Stimulated activated CD4-positive, alpha-beta T cell treated with anti-CD3 and anti-CD28 coated beads, Interleukin-4, amount 100 ng/mL, for 1 hour (primary cell): ENCODE results near the gene HSBP1.

Experiments used
- DNase-seq: peaks from one replicate; pipeline ENCODE4 v3.0.0-alpha.2; 2020

The HSBP1 gene

GRCh38 chr16:83840060-83840617 lies 32.4 kb downstream of the HSBP1 start:
- DNase-seq = no peak

- DNase-seq = no peak
Measured at GRCh38 chr16:83842291-83842690, 34.5 kb downstream of the HSBP1 start.

DNA sequence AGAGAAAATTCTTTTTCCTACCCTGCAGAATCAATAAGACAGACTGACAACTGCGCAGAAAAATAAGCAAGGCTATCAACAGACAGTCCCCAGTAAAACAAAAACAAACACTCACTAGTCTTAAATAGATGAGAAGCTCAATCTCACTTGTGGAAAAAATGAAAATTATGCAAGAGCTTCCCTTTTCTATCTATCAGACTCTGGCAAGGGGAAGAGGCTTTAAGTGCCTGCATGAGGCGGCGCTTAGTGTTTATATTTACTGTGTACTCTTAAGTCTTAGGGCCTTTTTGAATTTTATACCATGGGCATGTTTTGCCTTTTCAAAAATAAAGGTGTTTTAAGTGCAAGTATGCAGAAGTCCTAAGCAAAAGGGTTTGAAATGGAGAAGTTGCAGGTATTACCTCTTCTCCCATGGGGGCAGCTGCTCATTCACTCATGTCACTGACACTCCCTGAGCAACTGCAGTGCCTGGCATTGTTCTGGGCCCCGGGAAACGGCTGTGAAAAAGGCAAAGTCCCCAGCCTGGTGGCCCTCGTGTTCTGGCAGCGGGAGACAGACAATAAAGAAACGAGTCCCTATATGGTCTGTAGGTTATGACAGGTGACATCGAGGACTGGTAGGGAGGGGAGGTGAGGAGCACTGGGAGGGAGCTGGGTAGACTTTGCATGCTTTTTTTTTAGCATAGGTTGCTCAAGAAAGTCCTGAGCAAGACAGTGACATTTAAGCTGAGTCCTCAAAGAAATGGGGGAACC lies 35.2 kb downstream of the HSBP1 start:
- no peak for DNase-seq

DNA sequence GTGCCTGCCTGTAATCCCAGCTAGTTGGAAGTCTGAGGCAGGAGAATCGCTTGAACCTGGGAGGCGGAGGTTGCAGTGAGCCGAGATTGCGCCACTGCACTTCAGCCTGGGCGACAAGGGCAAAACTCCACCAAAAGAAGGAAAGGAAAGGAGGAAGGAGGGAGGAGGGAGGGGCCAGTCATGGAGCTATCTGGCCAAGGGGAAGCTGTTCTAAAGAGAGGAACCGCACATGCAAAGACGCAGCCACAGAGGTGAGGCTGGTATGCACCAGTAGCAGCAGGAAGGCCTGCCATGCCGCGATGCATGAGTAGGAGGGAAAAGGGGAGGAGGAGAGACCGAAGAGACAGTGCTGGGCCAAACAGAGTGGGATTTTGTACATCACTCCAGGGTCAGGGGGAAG lies 35.9 kb downstream of the HSBP1 start:
- DNase-seq = no peak

DNA sequence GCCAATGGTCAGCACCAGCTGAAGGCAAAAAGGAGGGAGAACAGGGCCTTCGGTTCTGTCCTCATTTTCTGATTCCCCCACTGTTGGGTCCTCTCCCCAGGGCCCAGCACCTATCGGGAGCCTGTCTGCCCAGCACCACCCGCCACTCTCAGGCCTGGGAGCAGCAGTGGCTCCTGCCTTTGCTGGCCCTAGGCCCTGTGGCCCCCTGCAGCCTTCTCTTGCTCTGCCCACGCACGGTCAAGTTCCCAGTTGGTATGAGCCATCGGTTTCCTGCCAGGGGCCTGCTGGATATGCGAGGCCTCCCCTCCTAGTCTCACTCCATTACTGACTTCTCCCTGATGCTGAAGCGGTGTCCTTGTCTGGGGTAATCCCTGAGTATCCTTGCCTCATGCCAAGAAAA lies 37.5 kb downstream of the HSBP1 start:
- DNase-seq = no peak

DNA sequence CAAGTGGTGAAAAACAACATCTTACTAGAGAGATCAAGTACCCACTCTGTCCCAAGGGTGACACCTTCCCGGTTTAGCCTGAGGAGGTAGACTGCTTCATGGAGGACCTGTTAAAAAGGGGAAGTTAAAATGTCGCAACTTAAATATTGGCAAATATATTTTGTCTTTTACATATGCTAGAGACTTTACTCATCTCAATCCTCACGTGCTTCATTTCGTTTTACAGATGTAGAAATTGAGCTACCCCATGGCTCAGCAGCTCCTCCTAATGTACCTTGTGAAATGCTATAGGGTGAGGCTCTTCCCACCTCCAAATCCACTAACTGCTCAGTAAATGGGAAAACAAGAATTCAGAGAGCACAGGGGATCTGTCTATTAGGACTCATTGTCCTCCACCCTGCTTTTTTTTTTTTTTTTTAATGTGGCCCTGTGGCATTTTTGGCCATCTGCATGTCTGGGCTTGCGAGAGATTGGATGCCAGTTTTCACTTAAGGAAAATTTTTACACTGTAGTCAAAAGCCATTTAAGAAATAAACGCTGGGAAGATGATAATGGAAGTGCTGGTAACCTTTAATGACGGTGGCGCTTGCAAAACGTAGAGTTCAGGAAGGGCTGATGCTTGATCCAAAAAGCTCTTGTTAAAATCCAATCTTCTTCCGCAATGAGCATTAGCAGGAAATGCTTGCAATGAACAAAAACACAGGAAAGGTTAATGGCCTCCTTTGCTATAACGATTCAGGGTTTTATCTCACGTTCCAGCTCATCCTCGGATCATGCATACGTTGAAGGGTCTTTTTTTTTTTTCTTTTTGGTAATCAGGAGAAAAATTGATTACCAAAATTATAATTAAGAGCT lies 39.8 kb downstream of the HSBP1 start:
- no peak for DNase-seq

DNA sequence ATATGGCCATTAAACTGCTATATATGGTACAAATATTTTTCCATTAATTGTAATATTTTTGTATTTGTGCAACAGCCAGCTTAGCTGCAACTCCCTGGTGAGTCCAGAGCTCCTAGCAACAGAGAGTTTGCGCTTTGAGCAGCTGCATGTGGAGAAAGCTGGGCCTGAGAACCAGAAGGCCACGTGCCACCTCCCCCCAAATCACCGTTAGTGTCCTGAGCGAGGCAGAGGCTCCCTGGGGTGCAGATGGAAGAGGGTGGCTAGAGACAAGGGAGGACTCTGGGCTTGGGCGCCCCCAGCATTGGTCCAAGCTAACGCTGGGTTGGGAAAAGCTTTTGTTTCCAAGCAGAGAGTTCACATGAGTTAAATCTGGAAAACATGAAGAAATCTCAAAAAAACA lies 41.6 kb downstream of the HSBP1 start:
- no peak for DNase-seq

- DNase-seq = no peak
Measured at GRCh38 chr16:83850947-83851346, 43.2 kb downstream of the HSBP1 start.

DNA sequence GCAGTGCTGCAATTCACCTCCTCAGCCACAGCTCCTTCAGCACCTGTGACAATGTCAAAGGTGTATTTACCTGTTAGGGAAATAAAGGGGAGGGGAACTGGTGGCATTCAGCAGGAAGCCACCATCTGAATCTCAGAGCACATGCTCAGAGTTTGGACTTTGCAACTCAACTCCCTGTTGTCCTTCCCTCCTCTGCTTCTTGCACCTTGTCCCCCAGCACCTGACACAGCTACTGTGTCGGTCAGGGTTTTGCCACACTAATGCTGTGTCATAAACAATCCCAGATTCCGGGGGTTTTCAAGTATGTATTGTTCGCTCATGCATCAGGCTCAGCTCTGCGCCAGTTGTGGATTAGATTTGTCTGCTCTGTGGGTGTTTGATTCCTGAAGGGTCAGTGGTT lies 43.7 kb downstream of the HSBP1 start:
- no peak for DNase-seq

GRCh38 chr16:83852774-83853173 lies 45.0 kb downstream of the HSBP1 start:
- no peak for DNase-seq

DNA sequence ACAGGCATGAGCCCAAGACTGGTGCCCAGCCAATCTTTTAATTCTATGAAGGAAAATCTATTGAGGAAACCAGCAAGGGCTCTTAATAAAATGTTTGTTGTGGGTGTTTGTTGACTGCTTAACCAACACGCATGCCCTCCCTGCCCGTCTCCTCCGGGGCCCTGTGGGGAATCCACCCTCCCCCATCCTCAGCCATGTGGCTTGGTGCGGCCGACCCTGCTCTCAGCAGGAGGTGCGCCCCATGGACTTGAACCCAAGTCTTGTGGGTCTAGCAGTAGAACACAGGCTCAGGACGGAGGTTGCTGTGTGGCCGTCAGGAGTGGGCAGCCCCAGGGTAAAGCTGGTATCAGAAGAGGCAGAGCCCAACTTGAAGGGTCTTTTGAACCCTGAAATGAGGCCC lies 46.1 kb downstream of the HSBP1 start:
- DNase-seq = no peak

DNA sequence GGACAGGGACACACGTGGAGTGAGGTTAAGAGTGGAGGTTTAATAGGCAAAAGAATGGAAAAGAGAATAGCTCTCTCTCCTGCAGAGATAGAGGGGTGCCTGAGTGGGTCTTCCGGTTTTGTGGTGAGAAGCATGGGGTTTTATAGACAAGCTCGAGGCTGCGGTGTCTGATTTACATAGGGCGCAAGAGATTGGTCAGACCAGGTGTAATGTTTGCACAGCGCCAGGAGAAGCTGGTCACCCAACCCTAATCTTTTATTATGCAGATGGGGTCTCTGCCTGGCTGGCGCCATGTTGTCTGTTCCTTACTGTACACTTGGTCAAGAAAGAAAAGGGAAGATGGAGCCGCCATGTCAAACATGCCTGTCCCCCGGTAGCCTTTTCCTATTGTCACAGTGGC lies 46.6 kb downstream of the HSBP1 start:
- DNase-seq = no peak

DNA sequence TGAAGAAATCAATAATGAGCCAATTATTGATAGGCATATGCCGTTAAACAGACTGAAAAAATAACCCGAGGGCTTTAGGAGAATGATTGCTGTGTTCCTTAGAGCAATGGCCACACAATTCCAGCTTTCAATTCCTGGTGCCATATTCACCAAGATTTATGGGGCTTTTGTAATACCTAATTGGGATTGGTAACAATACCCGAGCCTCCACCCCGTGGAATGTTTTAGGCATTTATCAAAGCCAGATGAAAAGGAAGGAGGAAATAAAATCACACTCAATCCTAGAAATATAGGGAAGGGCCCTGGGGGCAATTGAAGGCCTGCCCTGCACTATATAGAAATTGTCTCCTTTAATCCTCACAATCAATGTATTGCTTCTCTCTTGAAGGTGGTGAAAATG lies 49.0 kb downstream of the HSBP1 start:
- DNase-seq = no peak

DNA sequence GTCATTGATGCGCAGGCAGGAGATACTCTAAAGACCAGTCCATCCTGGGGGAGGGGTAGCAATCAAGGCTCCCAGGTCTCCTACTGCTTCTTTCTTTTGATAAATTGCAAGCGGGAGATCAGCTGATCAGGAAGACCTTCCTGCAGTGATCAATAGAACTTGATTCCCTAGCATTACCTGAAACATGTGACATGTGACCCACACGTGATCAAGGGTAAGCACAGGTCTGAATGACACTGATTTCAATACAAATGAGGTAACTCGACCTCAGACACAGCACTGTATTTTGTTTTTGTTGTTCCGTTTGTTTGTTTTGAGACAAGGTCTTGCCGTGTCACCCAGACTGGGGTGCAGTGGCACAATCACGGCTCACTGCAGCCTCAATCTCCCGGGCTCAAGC lies 51.5 kb downstream of the HSBP1 start:
- no peak for DNase-seq

DNA sequence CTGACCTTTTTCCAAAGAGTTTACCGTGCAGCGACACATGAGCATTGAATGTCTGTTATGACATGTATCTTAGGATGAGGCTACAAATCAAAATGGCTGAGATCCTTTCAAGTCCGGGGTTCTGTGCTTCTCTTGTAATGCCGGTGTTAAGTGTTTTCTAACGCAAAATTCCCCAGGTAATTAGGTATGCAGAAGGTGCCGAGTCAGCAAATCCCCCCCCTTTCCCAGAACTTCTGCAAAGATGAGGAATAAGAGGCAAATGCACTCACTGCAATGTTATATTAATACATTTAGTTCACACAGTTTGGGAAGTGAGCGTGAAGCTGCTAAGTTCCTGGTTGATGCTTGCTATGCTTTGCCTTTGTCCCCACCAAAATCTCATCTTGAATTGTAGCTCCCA lies 54.9 kb downstream of the HSBP1 start:
- no peak for DNase-seq

DNA sequence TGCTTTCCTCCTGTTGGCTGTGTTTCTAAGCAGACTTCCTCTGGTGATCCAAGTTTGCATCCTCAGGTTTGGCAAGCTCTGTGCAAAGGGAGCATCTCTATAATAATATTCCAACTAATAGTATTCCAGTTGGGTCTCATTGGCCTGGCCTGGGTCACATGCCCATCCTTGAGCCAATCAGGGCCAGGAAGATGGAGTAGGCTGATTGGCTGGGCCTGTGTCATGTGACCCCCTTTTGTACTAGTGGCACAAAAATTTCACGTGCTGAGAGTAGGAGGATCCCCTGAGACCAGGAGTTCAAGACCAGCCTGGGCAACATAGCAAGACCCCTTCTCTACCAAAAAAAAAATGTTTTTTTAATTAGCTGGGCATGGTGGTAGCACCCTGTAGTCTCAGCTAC lies 55.9 kb downstream of the HSBP1 start:
- DNase-seq = no peak
